Stimulated activated CD8-positive, alpha-beta memory T cell treated with anti-CD3 and anti-CD28 coated beads, Interleukin-4, amount 100 ng/mL, for 4 hours (primary cell): ENCODE data around the gene HNF1A.
"Not testable (repeated sequence)": the region's sequence is repeated elsewhere in the genome, so short reads cannot be mapped to it uniquely, and the experiment has no call there.

Experiments used
- DNase-seq, 2 donors: peaks; one replicate each; pipeline ENCODE4 v3.0.0-alpha.2; 2020; ENCODE audit warnings: low read depth in 2 of 2, low spot score in 1 of 2

HNF1A gene

GRCh38 chr12:121043067-121043466, 64.7 kb downstream of the HNF1A start:
- DNase-seq = no peak

GRCh38 chr12:121047400-121047799, 69.1 kb downstream of the HNF1A start:
- not testable (repeated sequence) for DNase-seq

- DNase-seq = no peak
These were observed 70.1 kb downstream of the HNF1A start for GRCh38 chr12:121048442-121048841.

- DNase-seq = no peak
These were observed 72.4 kb downstream of the HNF1A start for GRCh38 chr12:121050725-121051124.
